Lower leg skin (tissue), 4 donors: Measurements from ENCODE around the gene SHC1. TPM values are rescaled to one million over a fixed set of nuclear protein-coding genes. Genes with fewer than 3 reads are reported as not detected.

Experiments used
- DNase-seq, 2 donors: peaks; one replicate each; pipeline ENCODE4 v3.0.0-alpha.2; 2019; ENCODE audit warnings: low spot score in 2 of 2
- H3K4me3 ChIP-seq: fragments of 200-600 bp; sonication (generic); 2 replicates; pipeline ENCODE4 v1.5.1; 2017; ENCODE audit warnings: mild to moderate bottlenecking, low read depth; ENCODE audit not compliant: poor library complexity, severe bottlenecking
- POLR2A ChIP-seq, 2 donors: fragments of 450-650 bp; IDR thresholded peaks; one replicate each; pipeline ENCODE4 v1.6.1; 2016 to 2017; ENCODE audit warnings: antibody characterized with exemption in 2 of 2, mild to moderate bottlenecking in 1 of 2, moderate library complexity in 1 of 2
- WGBS, 2 donors: methylation state at CpG; one replicate each; pipeline ENCODE4 v1.1.5; 2018; 5-methylcytosine and 5-hydroxymethylcytosine counted together
- intact Hi-C: fragments of 100-400 bp; cut with DNase I; formaldehyde crosslinking; loops from one replicate; pipeline ENCODE4 v1.15.0; 2023; ENCODE audit warnings: low total_unique reads
- total RNA-seq, 4 donors: library from RNA; depleted of rRNA; stranded (reverse); fragments of >200 nt; gene quantifications; one replicate each; pipeline ENCODE4 v1.1.0, GENCODE V29; 2016
- TF ChIP-seq, protein P1 (sequence below), 3 donors: fragments of 450-650 bp; IDR thresholded peaks; one replicate each; pipeline ENCODE4 v1.5.1; 2016; ENCODE audit warnings: antibody characterized with exemption in 3 of 3, mild to moderate bottlenecking in 3 of 3, moderate library complexity in 2 of 3

Gene SHC1
- total RNA-seq, 4 donors from 2014 or later: 45.4 to 68.9 (median 66.4) TPM

GRCh38 chr1:154993572-154994268 is 23.2 kb upstream of the SHC1 start, which contains the start of gene LENEP:
Gene LENEP, plus strand, starts transcription at chr1:154993586. Its CDS starts 22 bp downstream, at chr1:154993608.
- 74 to 84% methylated on average over 8 of the region's 8 CpGs for WGBS, 2 donors
- no peak within 1 kb of the TSS for H3K4me3 ChIP-seq
- DNase-seq: no peak
- TF ChIP-seq, protein P1, sequence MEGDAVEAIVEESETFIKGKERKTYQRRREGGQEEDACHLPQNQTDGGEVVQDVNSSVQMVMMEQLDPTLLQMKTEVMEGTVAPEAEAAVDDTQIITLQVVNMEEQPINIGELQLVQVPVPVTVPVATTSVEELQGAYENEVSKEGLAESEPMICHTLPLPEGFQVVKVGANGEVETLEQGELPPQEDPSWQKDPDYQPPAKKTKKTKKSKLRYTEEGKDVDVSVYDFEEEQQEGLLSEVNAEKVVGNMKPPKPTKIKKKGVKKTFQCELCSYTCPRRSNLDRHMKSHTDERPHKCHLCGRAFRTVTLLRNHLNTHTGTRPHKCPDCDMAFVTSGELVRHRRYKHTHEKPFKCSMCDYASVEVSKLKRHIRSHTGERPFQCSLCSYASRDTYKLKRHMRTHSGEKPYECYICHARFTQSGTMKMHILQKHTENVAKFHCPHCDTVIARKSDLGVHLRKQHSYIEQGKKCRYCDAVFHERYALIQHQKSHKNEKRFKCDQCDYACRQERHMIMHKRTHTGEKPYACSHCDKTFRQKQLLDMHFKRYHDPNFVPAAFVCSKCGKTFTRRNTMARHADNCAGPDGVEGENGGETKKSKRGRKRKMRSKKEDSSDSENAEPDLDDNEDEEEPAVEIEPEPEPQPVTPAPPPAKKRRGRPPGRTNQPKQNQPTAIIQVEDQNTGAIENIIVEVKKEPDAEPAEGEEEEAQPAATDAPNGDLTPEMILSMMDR (IDR thresholded peaks at IDR 0.05): no peak
- TF ChIP-seq POLR2A (IDR thresholded peaks at IDR 0.05): no peak
- intact Hi-C loops: no loop called here

DNA sequence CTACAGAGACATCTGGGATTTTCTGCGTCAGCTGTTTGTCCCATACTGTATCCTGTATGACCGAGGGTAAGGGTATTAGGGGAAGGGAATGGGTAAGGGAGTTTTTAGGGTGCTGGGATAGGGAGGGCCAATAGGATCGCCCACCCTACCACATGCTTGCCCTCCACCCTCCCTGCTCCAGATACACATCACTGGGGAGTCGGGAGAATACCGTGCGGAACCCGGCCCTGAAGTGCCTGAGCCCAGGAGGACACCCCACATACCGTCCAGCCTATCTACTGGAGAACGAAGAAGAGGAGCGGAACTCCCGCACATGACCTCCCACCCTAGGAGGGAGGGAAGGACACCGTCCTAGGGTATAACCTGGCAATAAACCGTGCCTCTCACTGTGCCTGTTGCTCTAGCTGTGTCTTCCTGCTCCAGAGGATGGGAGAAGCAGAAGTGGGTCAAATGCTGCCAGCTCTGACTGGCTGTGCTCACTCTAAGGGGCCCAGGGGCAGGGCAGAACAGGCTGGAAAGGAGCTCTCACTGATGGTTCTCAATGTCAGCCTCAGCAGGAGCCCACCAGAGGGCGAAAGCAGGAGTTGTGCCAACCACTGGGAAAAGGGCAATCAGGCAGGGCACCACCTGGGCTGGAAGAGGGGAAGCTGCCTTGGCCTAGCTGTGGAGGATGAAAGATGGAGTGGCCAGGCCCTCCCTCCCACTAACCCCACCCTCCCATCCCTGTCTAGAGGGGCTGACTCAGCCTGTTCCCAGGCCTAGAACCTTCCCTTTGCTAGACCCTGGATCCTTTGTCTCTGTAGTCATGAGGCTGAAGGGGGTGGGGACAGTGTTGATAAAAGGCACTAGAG is 22.4 kb upstream of the SHC1 start:
- intact Hi-C loops: no loop called here
- DNase-seq: no peak
- no peak overlapping the region for H3K4me3 ChIP-seq
- 84 to 86% methylated on average over 14 of the region's 14 CpGs for WGBS, 2 donors
- TF ChIP-seq POLR2A (IDR thresholded peaks at IDR 0.05): no peak
- TF ChIP-seq, protein P1 (IDR thresholded peaks at IDR 0.05): no peak

GRCh38 chr1:154990276-154990675 is 19.7 kb upstream of the SHC1 start:
- TF ChIP-seq, protein P1 (IDR thresholded peaks at IDR 0.05): no peak
- TF ChIP-seq POLR2A (IDR thresholded peaks at IDR 0.05): no peak
- 89 to 93% methylated on average over 8 of the region's 8 CpGs for WGBS, 2 donors
- no peak overlapping the region for H3K4me3 ChIP-seq
- intact Hi-C loops: no loop called here
- DNase-seq: no peak

- WGBS, 2 donors: 75 to 92% methylated on average over 3 of the region's 3 CpGs
- H3K4me3 ChIP-seq: no peak overlapping the region
- TF ChIP-seq, protein P1 (IDR thresholded peaks at IDR 0.05): no peak
- DNase-seq: no peak
- intact Hi-C loops: no loop called here
Measured at GRCh38 chr1:154989195-154989860, 18.8 kb upstream of the SHC1 start.

DNA sequence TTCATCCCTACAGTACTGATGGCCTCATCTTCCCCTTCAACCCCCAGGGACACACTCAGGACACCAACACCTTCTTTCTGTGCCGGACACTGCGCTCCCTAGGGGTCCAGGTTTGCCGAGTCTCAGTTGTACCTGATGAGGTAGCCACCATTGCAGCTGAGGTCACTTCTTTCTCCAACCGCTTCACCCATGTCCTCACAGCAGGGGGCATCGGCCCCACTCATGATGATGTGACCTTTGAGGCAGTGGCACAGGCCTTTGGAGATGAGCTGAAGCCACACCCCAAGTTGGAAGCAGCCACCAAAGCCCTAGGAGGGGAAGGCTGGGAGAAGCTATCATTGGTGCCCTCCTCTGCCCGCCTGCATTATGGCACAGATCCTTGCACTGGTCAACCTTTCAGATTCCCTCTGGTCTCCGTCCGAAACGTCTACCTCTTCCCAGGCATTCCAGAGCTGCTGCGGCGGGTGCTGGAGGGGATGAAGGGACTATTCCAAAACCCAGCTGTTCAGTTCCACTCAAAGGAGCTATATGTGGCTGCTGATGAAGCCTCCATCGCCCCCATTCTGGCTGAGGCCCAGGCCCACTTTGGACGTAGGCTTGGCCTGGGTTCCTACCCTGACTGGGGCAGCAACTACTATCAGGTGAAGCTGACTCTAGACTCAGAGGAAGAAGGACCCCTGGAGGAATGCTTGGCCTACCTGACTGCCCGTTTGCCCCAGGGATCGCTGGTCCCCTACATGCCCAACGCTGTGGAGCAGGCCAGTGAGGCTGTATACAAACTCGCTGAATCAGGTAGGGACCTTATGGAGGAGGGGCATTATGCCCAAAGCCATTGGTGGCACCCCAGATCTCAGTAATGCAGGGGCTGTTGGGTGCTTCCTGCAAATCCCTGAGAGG is 17.8 kb upstream of the SHC1 start:
- H3K4me3 ChIP-seq: no peak overlapping the region
- intact Hi-C loops: no loop called here
- 89% methylated on average over 17 of the region's 17 CpGs for WGBS, 2 donors
- DNase-seq: no peak
- TF ChIP-seq POLR2A (IDR thresholded peaks at IDR 0.05): no peak
- TF ChIP-seq, protein P1 (IDR thresholded peaks at IDR 0.05): no peak
